ENCODE results near the gene RFX7. TPM values are rescaled to one million over a fixed set of nuclear protein-coding genes. Genes with fewer than 3 reads are reported as not detected.

RFX7 gene
- total and polyA plus RNA-seq, 8 donors: 1.3 to 12.4 (median 5.5) TPM

- intact Hi-C loops (cut with DNase I): no loop called here
- Histone ChIP-seq H3K36me3 (no peaks in the 10 kb centered on the region), H3K4me1 (peaks cover 0 to 5% (median 0%) of the 10 kb centered on the region in 3 donors), H3K9me3 (no peaks in the 10 kb centered on the region), H3K27me3 (no peaks in the 10 kb centered on the region), H3K4me3 (no peak overlapping the region), H3K27ac (no peak overlapping the region)
- TF ChIP-seq CTCF (IDR thresholded peaks at IDR 0.05): no peak
- ATAC-seq (no peak), FAIRE-seq (no peak), DNase-seq (no peak)
Measured at GRCh38 chr15:56217341-56217740, 26.3 kb downstream of the RFX7 start.

- H3K27ac ChIP-seq: no peak overlapping the region
- H3K9me3 ChIP-seq: no peaks in the 10 kb centered on the region
- peaks cover 0 to 5% (median 0%) of the 10 kb centered on the region in 3 donors for H3K4me1 ChIP-seq
- DNase-seq (no peak), FAIRE-seq (no peak), ATAC-seq (peak in 1 of 4 donors; percentile 39)
- H3K27me3 ChIP-seq: no peaks in the 10 kb centered on the region
- no peaks in the 10 kb centered on the region for H3K36me3 ChIP-seq
- intact Hi-C loops (cut with DNase I): no loop called here
- H3K4me3 ChIP-seq: no peak overlapping the region
- TF ChIP-seq CTCF (IDR thresholded peaks at IDR 0.05): no peak
- WGBS, 2 donors: 67 to 93% methylated on average over 1 of the region's 1 CpG
Measured at GRCh38 chr15:56215769-56216168, 27.9 kb downstream of the RFX7 start.

- no peak for DNase-seq
- Histone ChIP-seq H3K4me3 (no peak overlapping the region), H3K27ac (no peak overlapping the region), H3K9me3 (no peaks in the 10 kb centered on the region), H3K36me3 (no peaks in the 10 kb centered on the region), H3K4me1 (peaks cover 0 to 5% (median 0%) of the 10 kb centered on the region in 3 donors), H3K27me3 (no peaks in the 10 kb centered on the region)
- no peak for TF ChIP-seq CTCF (IDR thresholded peaks at IDR 0.05)
- 95 to 96% methylated on average over 4 of the region's 4 CpGs for WGBS, 2 donors
- FAIRE-seq: no peak
- intact Hi-C loops (cut with DNase I): no loop called here
- no peak for ATAC-seq
Measured at GRCh38 chr15:56211960-56212550, 31.6 kb downstream of the RFX7 start.

- intact Hi-C loops (cut with DNase I): no loop called here
- Histone ChIP-seq H3K4me1 (no peaks in the 10 kb centered on the region), H3K27ac (no peak overlapping the region), H3K36me3 (no peaks in the 10 kb centered on the region), H3K4me3 (no peak overlapping the region), H3K27me3 (no peaks in the 10 kb centered on the region), H3K9me3 (no peaks in the 10 kb centered on the region)
- FAIRE-seq: no peak
- ATAC-seq: no peak
- TF ChIP-seq CTCF (IDR thresholded peaks at IDR 0.05): no peak
- no peak for DNase-seq
Measured at GRCh38 chr15:56211064-56211463, 32.6 kb downstream of the RFX7 start.

GRCh38 chr15:56208641-56209155, 35.0 kb downstream of the RFX7 start:
- H3K36me3 ChIP-seq: no peaks in the 10 kb centered on the region
- no peak for ATAC-seq
- WGBS, 2 donors: 72 to 93% methylated on average over 1 of the region's 1 CpG

More at GRCh38 chr15:56208641-56209155, 35.0 kb downstream of the RFX7 start:
- FAIRE-seq (no peak), DNase-seq (no peak)
- TF ChIP-seq CTCF (IDR thresholded peaks at IDR 0.05): no peak
- H3K4me1 ChIP-seq: peaks cover 0 to 6% (median 0%) of the 10 kb centered on the region in 3 donors
- H3K27ac ChIP-seq: no peak overlapping the region
- H3K9me3 ChIP-seq: no peaks in the 10 kb centered on the region
- H3K27me3 ChIP-seq: no peaks in the 10 kb centered on the region
- no peak overlapping the region for H3K4me3 ChIP-seq
- intact Hi-C loops (cut with DNase I): no loop called here
